Measurements from ENCODE around the gene AAGAB. TPM values are rescaled to one million over a fixed set of nuclear protein-coding genes. Genes with fewer than 3 reads are reported as not detected.
"Not testable (repeated sequence)": the region's sequence is repeated elsewhere in the genome, so short reads cannot be mapped to it uniquely, and the experiment has no call there.

Gene AAGAB
- total and polyA plus RNA-seq, 2 donors (not counting 1 experiment from before 2014, with no cell fraction given): 9.4 to 25.0 TPM

GRCh38 chr15:67249830-67250229 lies 4.6 kb downstream of the AAGAB start:
- intact Hi-C loops (cut with micrococcal nuclease): loop anchor here (5.0 kb wide), 1 partner anchor 168 kb away; no protein-coding TSS in a partner anchor
- no peak for DNase-seq
- H3K4me1 ChIP-seq (ENCODE audit: control insufficient read depth in 2 of 2, insufficient read depth in 2 of 2, low read length in 2 of 2): peaks cover 14% of the 10 kb centered on the region in 2 donors

GRCh38 chr15:67248011-67248505 lies 6.4 kb downstream of the AAGAB start:
- Histone ChIP-seq H3K36me3 (replicated peaks in 1 of 2; ENCODE audit: control extremely low read depth in 1 of 2, control insufficient read depth in 1 of 2, extremely low read depth in 1 of 2, insufficient read depth in 2 of 2, low read length in 1 of 2) (peaks cover 0 to 3% of the 10 kb centered on the region in 2 experiments), H2AFZ (ENCODE audit: insufficient read depth, low read depth, low read length, poor library complexity, severe bottlenecking) (no peak overlapping the region), H3K4me2 (replicated peaks; ENCODE audit: low read depth, low read length, poor library complexity, severe bottlenecking) (no peak overlapping the region), H3K4me3 (ENCODE audit: control extremely low read depth in 1 of 5, extremely low read depth in 1 of 5, insufficient read depth in 1 of 5, low read depth in 2 of 5, low read length in 4 of 5) (no peak overlapping the region), H3K9me3 (ENCODE audit: control extremely low read depth in 1 of 3, control insufficient read depth in 2 of 3, insufficient read depth in 1 of 3, low read length in 2 of 3) (peaks cover 0 to 6% (median 1%) of the 10 kb centered on the region in 3 donors), H3K27ac (ENCODE audit: low read length in 2 of 2) (no peak overlapping the region), H3K9ac (ENCODE audit: low read length) (no peak overlapping the region), H3K79me2 (ENCODE audit: control insufficient read depth, insufficient read depth, low read length) (peaks cover 60% of the 10 kb centered on the region), H3K27me3 (replicated peaks in 1 of 4; ENCODE audit: control extremely low read depth in 1 of 4, control insufficient read depth in 3 of 4, insufficient read depth in 4 of 4, low read length in 3 of 4) (no peaks in the 10 kb centered on the region), H4K20me1 (ENCODE audit: control insufficient read depth, insufficient read depth, low read length, poor library complexity, severe bottlenecking) (peaks cover 14% of the 10 kb centered on the region), H3K4me1 (ENCODE audit: control insufficient read depth in 2 of 2, insufficient read depth in 2 of 2, low read length in 2 of 2) (peaks cover 3 to 5% of the 10 kb centered on the region in 2 donors)
- ChIA-PET CTCF (no interaction called here), POLR2A (no interaction called here)
- peaks cover 22% of the 10 kb centered on the region for H3K4me1 Mint-ChIP-seq
- peaks cover 2% of the 10 kb centered on the region for H3K9me3 Mint-ChIP-seq (ENCODE audit: insufficient read depth)
- DNase-seq (no peak), ATAC-seq (ENCODE audit: low read depth) (no peak)
- no peak overlapping the region for H3K27ac Mint-ChIP-seq
- no peak overlapping the region for H3K4me3 Mint-ChIP-seq
- no peaks in the 10 kb centered on the region for H3K27me3 Mint-ChIP-seq
- no peak for TF ChIP-seq EZH2 (IDR thresholded peaks at IDR 0.05; ENCODE audit: borderline replicate concordance, insufficient read depth, low read depth, low read length, poor library complexity, severe bottlenecking)
- TF ChIP-seq, protein P1, sequence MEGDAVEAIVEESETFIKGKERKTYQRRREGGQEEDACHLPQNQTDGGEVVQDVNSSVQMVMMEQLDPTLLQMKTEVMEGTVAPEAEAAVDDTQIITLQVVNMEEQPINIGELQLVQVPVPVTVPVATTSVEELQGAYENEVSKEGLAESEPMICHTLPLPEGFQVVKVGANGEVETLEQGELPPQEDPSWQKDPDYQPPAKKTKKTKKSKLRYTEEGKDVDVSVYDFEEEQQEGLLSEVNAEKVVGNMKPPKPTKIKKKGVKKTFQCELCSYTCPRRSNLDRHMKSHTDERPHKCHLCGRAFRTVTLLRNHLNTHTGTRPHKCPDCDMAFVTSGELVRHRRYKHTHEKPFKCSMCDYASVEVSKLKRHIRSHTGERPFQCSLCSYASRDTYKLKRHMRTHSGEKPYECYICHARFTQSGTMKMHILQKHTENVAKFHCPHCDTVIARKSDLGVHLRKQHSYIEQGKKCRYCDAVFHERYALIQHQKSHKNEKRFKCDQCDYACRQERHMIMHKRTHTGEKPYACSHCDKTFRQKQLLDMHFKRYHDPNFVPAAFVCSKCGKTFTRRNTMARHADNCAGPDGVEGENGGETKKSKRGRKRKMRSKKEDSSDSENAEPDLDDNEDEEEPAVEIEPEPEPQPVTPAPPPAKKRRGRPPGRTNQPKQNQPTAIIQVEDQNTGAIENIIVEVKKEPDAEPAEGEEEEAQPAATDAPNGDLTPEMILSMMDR (IDR thresholded peaks at IDR 0.05): no peak
- intact Hi-C loops (cut with micrococcal nuclease): no loop called here

More at GRCh38 chr15:67249830-67250229, 4.6 kb downstream of the AAGAB start:
- Histone ChIP-seq H3K36me3 (replicated peaks in 1 of 2; ENCODE audit: control extremely low read depth in 1 of 2, control insufficient read depth in 1 of 2, extremely low read depth in 1 of 2, insufficient read depth in 2 of 2, low read length in 1 of 2) (peaks cover 0 to 3% of the 10 kb centered on the region in 2 experiments), H3K79me2 (ENCODE audit: control insufficient read depth, insufficient read depth, low read length) (peaks cover 66% of the 10 kb centered on the region), H3K9me3 (ENCODE audit: control extremely low read depth in 1 of 3, control insufficient read depth in 2 of 3, insufficient read depth in 1 of 3, low read length in 2 of 3) (peaks cover 0 to 6% (median 1%) of the 10 kb centered on the region in 3 donors), H4K20me1 (ENCODE audit: control insufficient read depth, insufficient read depth, low read length, poor library complexity, severe bottlenecking) (peaks cover 14% of the 10 kb centered on the region), H2AFZ (ENCODE audit: insufficient read depth, low read depth, low read length, poor library complexity, severe bottlenecking) (no peak overlapping the region), H3K4me3 (ENCODE audit: control extremely low read depth in 1 of 5, extremely low read depth in 1 of 5, insufficient read depth in 1 of 5, low read depth in 2 of 5, low read length in 4 of 5) (no peak overlapping the region), H3K27me3 (replicated peaks in 1 of 4; ENCODE audit: control extremely low read depth in 1 of 4, control insufficient read depth in 3 of 4, insufficient read depth in 4 of 4, low read length in 3 of 4) (no peaks in the 10 kb centered on the region), H3K9ac (ENCODE audit: low read length) (no peak overlapping the region), H3K4me2 (replicated peaks; ENCODE audit: low read depth, low read length, poor library complexity, severe bottlenecking) (no peak overlapping the region), H3K27ac (ENCODE audit: low read length in 2 of 2) (no peak overlapping the region)
- POLR2A ChIA-PET: no interaction called here
- CTCF ChIA-PET: interaction anchor here (1.0 kb wide), 2 partner anchors 10 to 14 kb away, joined by 3 read pairs; no protein-coding TSS in a partner anchor
- Mint-ChIP-seq H3K27ac (no peak overlapping the region), H3K27me3 (no peaks in the 10 kb centered on the region), H3K4me3 (no peak overlapping the region), H3K9me3 (ENCODE audit: insufficient read depth) (peaks cover 2% of the 10 kb centered on the region), H3K4me1 (peaks cover 27% of the 10 kb centered on the region)
- TF ChIP-seq EZH2 (IDR thresholded peaks at IDR 0.05; ENCODE audit: borderline replicate concordance, insufficient read depth, low read depth, low read length, poor library complexity, severe bottlenecking): no peak
- no peak for ATAC-seq (ENCODE audit: low read depth)

- H3K27me3 Mint-ChIP-seq; H3K27me3 ChIP-seq (replicated peaks in 1 of 4; ENCODE audit: control extremely low read depth in 1 of 4, control insufficient read depth in 3 of 4, insufficient read depth in 4 of 4, low read length in 3 of 4); H3K36me3 ChIP-seq (replicated peaks in 1 of 2; ENCODE audit: control extremely low read depth in 1 of 2, control insufficient read depth in 1 of 2, extremely low read depth in 1 of 2, insufficient read depth in 2 of 2, low read length in 1 of 2); H2AFZ ChIP-seq (ENCODE audit: insufficient read depth, low read depth, low read length, poor library complexity, severe bottlenecking); H3K4me3 Mint-ChIP-seq; H3K9ac ChIP-seq (ENCODE audit: low read length); H3K4me2 ChIP-seq (replicated peaks; ENCODE audit: low read depth, low read length, poor library complexity, severe bottlenecking); H3K4me3 ChIP-seq (ENCODE audit: control extremely low read depth in 1 of 5, extremely low read depth in 1 of 5, insufficient read depth in 1 of 5, low read depth in 2 of 5, low read length in 4 of 5); H3K9me3 ChIP-seq (ENCODE audit: control extremely low read depth in 1 of 3, control insufficient read depth in 2 of 3, insufficient read depth in 1 of 3, low read length in 2 of 3); H3K27ac Mint-ChIP-seq; intact Hi-C loops (cut with micrococcal nuclease); H3K27ac ChIP-seq (ENCODE audit: low read length in 2 of 2); H3K4me1 ChIP-seq (ENCODE audit: control insufficient read depth in 2 of 2, insufficient read depth in 2 of 2, low read length in 2 of 2); DNase-seq; H3K9me3 Mint-ChIP-seq (ENCODE audit: insufficient read depth); ATAC-seq (ENCODE audit: low read depth); POLR2A ChIA-PET: not testable (repeated sequence)
- CTCF ChIA-PET: interaction anchor here (0.9 kb wide), 1 partner anchor 9 kb away, joined by 3 read pairs; no protein-coding TSS in a partner anchor
- 98% methylated on average over 5 of the region's 5 CpGs for WGBS (ENCODE audit: insufficient coverage)
- peaks cover 12% of the 10 kb centered on the region for H4K20me1 ChIP-seq (ENCODE audit: control insufficient read depth, insufficient read depth, low read length, poor library complexity, severe bottlenecking)
- peaks cover 60% of the 10 kb centered on the region for H3K79me2 ChIP-seq (ENCODE audit: control insufficient read depth, insufficient read depth, low read length)
- peaks cover 26% of the 10 kb centered on the region for H3K4me1 Mint-ChIP-seq
Observed at GRCh38 chr15:67246606-67247005, 7.9 kb downstream of the AAGAB start.

All from B cell (primary cell).